Measurements from ENCODE around the gene MAPK10.

DNA sequence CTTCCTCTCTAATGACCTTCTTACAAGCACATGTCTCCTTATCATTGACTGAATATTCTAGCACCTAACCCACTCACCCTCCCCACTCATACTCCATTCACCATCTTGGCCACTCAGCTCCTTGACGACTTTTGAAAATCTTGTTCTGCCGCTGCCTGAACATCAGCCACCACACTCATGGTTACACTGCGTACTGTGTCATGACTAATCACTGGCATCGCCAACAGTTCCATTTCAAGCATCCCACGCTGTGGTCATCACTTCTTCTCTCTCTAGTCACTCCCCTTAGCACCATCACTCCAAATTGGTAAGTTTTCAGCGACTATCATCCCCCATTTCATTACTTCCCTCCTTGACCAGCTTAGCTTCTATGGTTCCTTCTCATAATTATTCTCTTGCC, 352.8 kb downstream of the MAPK10 start:
- TF ChIP-seq EP300 (IDR thresholded peaks at IDR 0.05; ENCODE audit: borderline replicate concordance) (no peak), RAD21 (IDR thresholded peaks at IDR 0.05; ENCODE audit: low read depth) (no peak), TAF1 (IDR thresholded peaks at IDR 0.05; ENCODE audit: low read depth) (no peak), CEBPB (IDR thresholded peaks at IDR 0.05) (no peak), CREB1 (IDR thresholded peaks at IDR 0.05; ENCODE audit: low read depth) (no peak), MAX (IDR thresholded peaks at IDR 0.05) (no peak)
- TF ChIP-seq, protein P1, sequence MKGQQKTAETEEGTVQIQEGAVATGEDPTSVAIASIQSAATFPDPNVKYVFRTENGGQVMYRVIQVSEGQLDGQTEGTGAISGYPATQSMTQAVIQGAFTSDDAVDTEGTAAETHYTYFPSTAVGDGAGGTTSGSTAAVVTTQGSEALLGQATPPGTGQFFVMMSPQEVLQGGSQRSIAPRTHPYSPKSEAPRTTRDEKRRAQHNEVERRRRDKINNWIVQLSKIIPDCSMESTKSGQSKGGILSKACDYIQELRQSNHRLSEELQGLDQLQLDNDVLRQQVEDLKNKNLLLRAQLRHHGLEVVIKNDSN (IDR thresholded peaks at IDR 0.05): no peak
- TF ChIP-seq, protein P2, sequence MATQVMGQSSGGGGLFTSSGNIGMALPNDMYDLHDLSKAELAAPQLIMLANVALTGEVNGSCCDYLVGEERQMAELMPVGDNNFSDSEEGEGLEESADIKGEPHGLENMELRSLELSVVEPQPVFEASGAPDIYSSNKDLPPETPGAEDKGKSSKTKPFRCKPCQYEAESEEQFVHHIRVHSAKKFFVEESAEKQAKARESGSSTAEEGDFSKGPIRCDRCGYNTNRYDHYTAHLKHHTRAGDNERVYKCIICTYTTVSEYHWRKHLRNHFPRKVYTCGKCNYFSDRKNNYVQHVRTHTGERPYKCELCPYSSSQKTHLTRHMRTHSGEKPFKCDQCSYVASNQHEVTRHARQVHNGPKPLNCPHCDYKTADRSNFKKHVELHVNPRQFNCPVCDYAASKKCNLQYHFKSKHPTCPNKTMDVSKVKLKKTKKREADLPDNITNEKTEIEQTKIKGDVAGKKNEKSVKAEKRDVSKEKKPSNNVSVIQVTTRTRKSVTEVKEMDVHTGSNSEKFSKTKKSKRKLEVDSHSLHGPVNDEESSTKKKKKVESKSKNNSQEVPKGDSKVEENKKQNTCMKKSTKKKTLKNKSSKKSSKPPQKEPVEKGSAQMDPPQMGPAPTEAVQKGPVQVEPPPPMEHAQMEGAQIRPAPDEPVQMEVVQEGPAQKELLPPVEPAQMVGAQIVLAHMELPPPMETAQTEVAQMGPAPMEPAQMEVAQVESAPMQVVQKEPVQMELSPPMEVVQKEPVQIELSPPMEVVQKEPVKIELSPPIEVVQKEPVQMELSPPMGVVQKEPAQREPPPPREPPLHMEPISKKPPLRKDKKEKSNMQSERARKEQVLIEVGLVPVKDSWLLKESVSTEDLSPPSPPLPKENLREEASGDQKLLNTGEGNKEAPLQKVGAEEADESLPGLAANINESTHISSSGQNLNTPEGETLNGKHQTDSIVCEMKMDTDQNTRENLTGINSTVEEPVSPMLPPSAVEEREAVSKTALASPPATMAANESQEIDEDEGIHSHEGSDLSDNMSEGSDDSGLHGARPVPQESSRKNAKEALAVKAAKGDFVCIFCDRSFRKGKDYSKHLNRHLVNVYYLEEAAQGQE (IDR thresholded peaks at IDR 0.05; ENCODE audit: low read depth): no peak

Measured in Ishikawa (cell line).